ENCODE data around the gene SH3PXD2B. TPM values are rescaled to one million over a fixed set of nuclear protein-coding genes. Genes with fewer than 3 reads are reported as not detected.

Gene SH3PXD2B
- total and polyA plus RNA-seq, 2 of the 13 experiments (the other 11 are each of a cell fraction or from before 2014, with no cell fraction given) = 3.4 to 4.6 TPM

GRCh38 chr5:172348084-172348483 lies 106.2 kb downstream of the SH3PXD2B start:
- H4K20me1 ChIP-seq (ENCODE audit: insufficient read depth, low read length) = no peaks in the 10 kb centered on the region
- H3K4me2 ChIP-seq (ENCODE audit: low read depth, low read length) = no peak overlapping the region
- no peaks in the 10 kb centered on the region for H3K27me3 ChIP-seq (ENCODE audit: control insufficient read depth in 1 of 2, insufficient read depth in 2 of 2, low read length in 2 of 2)
- no peak overlapping the region for H3K9ac ChIP-seq (ENCODE audit: insufficient read depth, low read depth, low read length)
- H2AFZ ChIP-seq (ENCODE audit: low read length) = no peak overlapping the region
- in situ Hi-C loops (cut with HindIII; ENCODE audit: extremely low pct_ligation_motif_present, low pct_unique_long_range_greater_than_20kb) = no loop called here
- FAIRE-seq = no peak
- BruUV-seq (replicated peaks) = no TSS peak
- peaks cover 13% of the 10 kb centered on the region for H3K4me1 ChIP-seq (ENCODE audit: insufficient read depth, low read length)
- H3K79me2 ChIP-seq (ENCODE audit: insufficient read depth, low read length) = no peaks in the 10 kb centered on the region
- WGBS (ENCODE audit: low lambda C conversion rate) = 86% methylated on average over 5 of the region's 5 CpGs
- 0 out of 5 replicates have a peak, but pooled peaks cover 0 to 2% of the 10 kb centered on the region in 2 experiments for H3K36me3 ChIP-seq (replicated peaks in 1 of 2; ENCODE audit: control insufficient read depth in 1 of 2, insufficient read depth in 2 of 2, low read length in 2 of 2)
- no peak overlapping the region for H3K27ac ChIP-seq (ENCODE audit: extremely low read length, insufficient read depth, low read length)
- no peak for ATAC-seq
- TF ChIP-seq CC2D1A (CRISPR knock-in tag; IDR thresholded peaks at IDR 0.05) (no peak), ZFY (CRISPR knock-in tag; IDR thresholded peaks at IDR 0.05) (no peak), ZNF7 (CRISPR knock-in tag; IDR thresholded peaks at IDR 0.05) (no peak), ATF2 (CRISPR knock-in tag; IDR thresholded peaks at IDR 0.05) (no peak), ZNF274 (CRISPR knock-in tag; IDR thresholded peaks at IDR 0.05) (no peak)
- no peak overlapping the region for H3K4me3 ChIP-seq (replicated peaks in 1 of 3; ENCODE audit: insufficient read depth in 1 of 3, low read depth in 2 of 3, low read length in 3 of 3)
- no peaks in the 10 kb centered on the region for H3K9me3 ChIP-seq (ENCODE audit: low read length)
- ChIA-PET CTCF (ENCODE audit: low intra/inter-chr PET ratio, low total read pairs) (no interaction called here), POLR2A (no interaction called here)
- no peak for DNase-seq (ENCODE audit: low spot score)
- intact Hi-C loops (cut with micrococcal nuclease; ENCODE audit: unreplicated experiment) = no loop called here

- POLR2A ChIA-PET = no interaction called here
- Histone ChIP-seq H3K79me2 (ENCODE audit: insufficient read depth, low read length) (no peaks in the 10 kb centered on the region), H2AFZ (ENCODE audit: low read length) (no peak overlapping the region), H3K9me3 (ENCODE audit: low read length) (no peaks in the 10 kb centered on the region), H3K4me1 (ENCODE audit: insufficient read depth, low read length) (peaks cover 12% of the 10 kb centered on the region), H3K27me3 (ENCODE audit: control insufficient read depth in 1 of 2, insufficient read depth in 2 of 2, low read length in 2 of 2) (no peaks in the 10 kb centered on the region), H3K4me2 (ENCODE audit: low read depth, low read length) (no peak overlapping the region), H4K20me1 (ENCODE audit: insufficient read depth, low read length) (no peaks in the 10 kb centered on the region), H3K36me3 (replicated peaks in 1 of 2; ENCODE audit: control insufficient read depth in 1 of 2, insufficient read depth in 2 of 2, low read length in 2 of 2) (0 out of 5 replicates have a peak, but pooled peaks cover 0 to 2% of the 10 kb centered on the region in 2 experiments), H3K27ac (ENCODE audit: extremely low read length, insufficient read depth, low read length) (no peak overlapping the region), H3K9ac (ENCODE audit: insufficient read depth, low read depth, low read length) (no peak overlapping the region), H3K4me3 (replicated peaks in 1 of 3; ENCODE audit: insufficient read depth in 1 of 3, low read depth in 2 of 3, low read length in 3 of 3) (no peak overlapping the region)
- BruUV-seq (replicated peaks) = no TSS peak
- no peak for DNase-seq (ENCODE audit: low spot score)
- CTCF ChIA-PET (ENCODE audit: low intra/inter-chr PET ratio, low total read pairs) = no interaction called here
- no peak for ATAC-seq
- intact Hi-C loops (cut with micrococcal nuclease; ENCODE audit: unreplicated experiment) = no loop called here
- FAIRE-seq = no peak
- 83% methylated on average over 7 of the region's 8 CpGs for WGBS (ENCODE audit: low lambda C conversion rate)
- in situ Hi-C loops (cut with HindIII; ENCODE audit: extremely low pct_ligation_motif_present, low pct_unique_long_range_greater_than_20kb) = no loop called here
- TF ChIP-seq IRF9 (CRISPR knock-in tag; IDR thresholded peaks at IDR 0.05; ENCODE audit: borderline replicate concordance) = no peak
- TF ChIP-seq BCL6 (CRISPR knock-in tag; IDR thresholded peaks at IDR 0.05) = no peak
- TF ChIP-seq ZBTB25 (CRISPR knock-in tag; IDR thresholded peaks at IDR 0.05) = no peak
- TF ChIP-seq RORA (CRISPR knock-in tag; IDR thresholded peaks at IDR 0.05) = no peak
- TF ChIP-seq ZNF263 (CRISPR knock-in tag; IDR thresholded peaks at IDR 0.05) = no peak
- TF ChIP-seq ZNF33A (CRISPR knock-in tag; IDR thresholded peaks at IDR 0.05; ENCODE audit: borderline replicate concordance) = no peak
- no peak for TF ChIP-seq MEF2D (CRISPR knock-in tag; IDR thresholded peaks at IDR 0.05)
- TF ChIP-seq IRF2 (CRISPR knock-in tag; IDR thresholded peaks at IDR 0.05) = no peak
- TF ChIP-seq GABPA (IDR thresholded peaks at IDR 0.05; ENCODE audit: low read depth, low read length) = no peak
- TF ChIP-seq GABPA (CRISPR knock-in tag; IDR thresholded peaks at IDR 0.05; ENCODE audit: low read depth) = no peak
- TF ChIP-seq POLR2G (IDR thresholded peaks at IDR 0.05; ENCODE audit: low read depth, low read length) = no peak
- no peak for TF ChIP-seq ZNF225 (CRISPR knock-in tag; IDR thresholded peaks at IDR 0.05)
Measured at GRCh38 chr5:172347496-172348052, 106.8 kb downstream of the SH3PXD2B start.
